Heart left ventricle (tissue), 13 donors: ENCODE measurements around the gene PRKAB2.

Source experiments
- CTCF ChIP-seq, 12 donors: fragments of 200-600 bp; sonication (generic) in 4 of 12; IDR thresholded peaks; one replicate each; pipeline versions ENCODE4 v1.5.0 to v1.8.0; 2018 to 2022; ENCODE audit warnings: antibody characterized with exemption in 12 of 12, mild to moderate bottlenecking in 5 of 12
- POLR2A ChIP-seq, 2 donors: fragments of 450-650 bp; IDR thresholded peaks; one replicate each; pipeline ENCODE4 v1.6.1; 2017; ENCODE audit warnings: antibody characterized with exemption in 2 of 2, mild to moderate bottlenecking in 2 of 2, moderate library complexity in 2 of 2
- donor health status: ischemic (EF 13 %, LVEDD 7.1; RV severe dilation, severe dysfunction).
- donor health status: DM: no; HTN: yes; CAD: no.
- donor health status: DM: no; HTN: no; CAD: no.
- donor health status: ischemic (EF 25% LVEDD 6.9; RV normal size, moderate dysfunction).
- donor health status: ischemic (EF 25% LVEDD 5.7; RV mildly dilated, moderate dysfunction).
- donor health status: ischemic (EF 35%, LVEDD 5.7; RV mildly dilated, moderate dysfunction).
- donor health status: nonischemic (EF 11% LVEDD 7.7; RV severe dilation, severe dysfunction).
- donor health status: DM: yes; HTN: yes; CAD: no.
- donor health status: PGD.
- donor health status: ischemic (EF 29% LVEDD 5.4; RV normal size, mild dysfunction).
- donor health status: nonischemic (EF 23%, LVEDD 6.1; RV moderate dilation, normal function).

DNA sequence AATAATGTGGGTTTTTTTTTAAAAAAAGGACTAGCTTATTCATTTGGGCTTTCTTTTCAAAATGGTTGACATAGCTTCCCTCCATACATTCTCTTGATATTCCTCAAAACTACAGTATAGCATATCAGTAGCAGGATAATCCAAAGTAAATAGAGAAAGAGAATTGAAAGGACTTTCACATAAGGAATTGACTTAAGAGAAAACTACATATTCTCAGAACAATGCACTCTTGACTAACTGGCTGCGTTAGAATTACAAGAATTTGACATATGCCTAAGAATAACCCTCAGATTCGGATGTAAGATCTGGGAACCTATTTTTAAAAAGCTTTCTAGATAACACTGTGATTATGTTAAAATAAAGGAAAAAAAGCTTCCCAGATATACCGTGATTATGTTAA lies 3.1 kb downstream of the PRKAB2 start:
- TF ChIP-seq CTCF (IDR thresholded peaks at IDR 0.05) (no peak), POLR2A (IDR thresholded peaks at IDR 0.05) (no peak)
